GM18519 (cell line): Measurements from ENCODE around the gene ITLN2.
"Not testable (repeated sequence)": the region's sequence is repeated elsewhere in the genome, so short reads cannot be mapped to it uniquely, and the experiment has no call there.

ENCODE experiments used
- ATAC-seq: cut with Tn5 transposase; IDR thresholded peaks from one replicate; pipeline ENCODE4 v1.9.1; 2021; ENCODE audit warnings: mild to moderate bottlenecking, moderate library complexity; ENCODE audit not compliant: unreplicated experiment, low FRiP score

ITLN2 gene

GRCh38 chr1:160956966-160957365 lies 2.4 kb upstream of the ITLN2 start:
- no peak for ATAC-seq

- no peak for ATAC-seq
Observed at GRCh38 chr1:160953030-160953429, 1.6 kb downstream of the ITLN2 start.

- ATAC-seq = no peak
Observed at GRCh38 chr1:160952129-160952510, 2.5 kb downstream of the ITLN2 start.

- no peak for ATAC-seq
Observed at GRCh38 chr1:160951443-160952128, 3.0 kb downstream of the ITLN2 start.

GRCh38 chr1:160950657-160951056 lies 4.0 kb downstream of the ITLN2 start:
- no peak for ATAC-seq

GRCh38 chr1:160949881-160950280 lies 4.7 kb downstream of the ITLN2 start:
- no peak for ATAC-seq

GRCh38 chr1:160949216-160949880 lies 5.3 kb downstream of the ITLN2 start:
- not testable (repeated sequence) for ATAC-seq

GRCh38 chr1:160947174-160947759 lies 7.3 kb downstream of the ITLN2 start:
- ATAC-seq = not testable (repeated sequence)

GRCh38 chr1:160945881-160946280 lies 8.7 kb downstream of the ITLN2 start:
- not testable (repeated sequence) for ATAC-seq

- no peak for ATAC-seq
Observed at GRCh38 chr1:160945079-160945478, 9.5 kb downstream of the ITLN2 start.

- ATAC-seq = no peak
Observed at GRCh38 chr1:160942926-160943325, 11.7 kb downstream of the ITLN2 start.

- ATAC-seq = not testable (repeated sequence)
Observed at GRCh38 chr1:160936666-160937065, 17.9 kb downstream of the ITLN2 start.

GRCh38 chr1:160935527-160936258 lies 18.9 kb downstream of the ITLN2 start:
- ATAC-seq = no peak

- not testable (repeated sequence) for ATAC-seq
Observed at GRCh38 chr1:160933305-160933704, 21.3 kb downstream of the ITLN2 start.

- ATAC-seq = no peak
Observed at GRCh38 chr1:160925652-160926244, 28.9 kb downstream of the ITLN2 start.

GRCh38 chr1:160924791-160925651 lies 29.6 kb downstream of the ITLN2 start:
- ATAC-seq = no peak

- ATAC-seq = no peak
Observed at GRCh38 chr1:160916666-160917065, 37.9 kb downstream of the ITLN2 start.

- ATAC-seq = not testable (repeated sequence)
Observed at GRCh38 chr1:160913229-160913628, 41.4 kb downstream of the ITLN2 start.

- no peak for ATAC-seq
Observed at GRCh38 chr1:160911925-160912324, 42.7 kb downstream of the ITLN2 start.

GRCh38 chr1:160911441-160911840 lies 43.2 kb downstream of the ITLN2 start:
- no peak for ATAC-seq
